ENCODE measurements around the gene ZNF366. TPM values are rescaled to one million over a fixed set of nuclear protein-coding genes. Genes with fewer than 3 reads are reported as not detected.

ZNF366 gene
- total RNA-seq, 1 donor from 2014 or later: 0.46 TPM

DNA sequence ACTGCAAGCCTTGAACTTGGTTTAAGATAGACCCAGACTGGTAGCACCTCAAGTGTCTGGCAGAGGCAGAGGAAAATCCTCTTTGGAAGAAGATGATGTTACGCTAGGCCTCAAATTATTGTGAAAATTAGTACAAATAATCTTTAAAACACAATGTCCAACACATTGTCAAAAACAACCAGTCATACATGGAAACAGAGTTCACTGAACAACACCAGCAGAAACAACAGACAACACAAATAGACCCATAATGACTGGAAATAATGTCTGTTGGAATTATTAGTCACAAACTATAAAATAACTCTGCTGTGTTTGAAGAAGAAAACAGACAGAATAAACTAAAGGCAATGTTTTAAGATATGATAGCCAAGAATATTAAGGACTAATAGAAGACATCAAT lies 15.4 kb upstream of the ZNF366 start:
- no peak for DNase-seq (ENCODE audit: low read depth, low spot score)

DNA sequence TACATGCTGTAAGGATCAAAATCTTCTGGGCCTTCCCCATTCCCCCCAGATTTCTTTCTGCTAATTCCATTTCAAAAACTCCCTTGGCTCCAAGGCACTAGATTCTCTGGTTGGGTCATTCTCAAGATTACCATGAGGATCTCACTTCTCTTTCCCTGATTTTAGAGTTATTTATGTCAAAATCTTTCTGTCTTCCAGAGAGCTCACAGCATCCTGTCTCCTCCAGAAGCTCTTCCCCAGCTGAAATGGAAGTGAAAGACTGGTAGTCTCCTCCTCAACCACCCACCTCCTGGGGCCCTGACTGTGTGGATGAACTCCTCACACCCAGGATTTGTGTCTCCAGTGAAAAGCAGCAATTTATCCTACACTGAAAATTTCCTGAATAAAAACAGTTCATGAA lies 11.9 kb upstream of the ZNF366 start:
- DNase-seq (ENCODE audit: low read depth, low spot score): no peak

GRCh38 chr5:72518001-72518683 lies 10.9 kb upstream of the ZNF366 start:
- no peak for DNase-seq (ENCODE audit: low read depth, low spot score)

- DNase-seq (ENCODE audit: low read depth, low spot score): no peak
Observed at GRCh38 chr5:72516916-72517315, 9.7 kb upstream of the ZNF366 start.

DNA sequence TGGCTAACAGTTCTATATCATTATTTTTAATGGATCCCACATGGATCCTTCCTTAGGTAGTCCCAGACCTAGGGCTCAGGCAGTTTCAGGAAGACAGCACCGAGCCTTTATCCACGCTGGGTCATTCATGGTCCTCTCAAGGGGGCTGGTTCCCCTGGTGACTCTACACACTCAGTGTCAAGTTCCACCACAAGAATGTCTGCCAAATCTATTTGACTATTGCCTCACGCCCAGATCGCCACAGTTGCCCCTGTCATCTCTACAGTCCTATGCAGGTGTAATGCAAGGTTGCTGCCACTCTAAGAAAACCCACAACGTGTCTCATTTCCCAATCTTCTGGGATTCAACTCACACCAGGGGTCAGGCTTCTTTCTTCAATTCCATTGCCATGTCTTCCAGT lies 8.0 kb upstream of the ZNF366 start:
- DNase-seq (ENCODE audit: low read depth, low spot score): no peak

GRCh38 chr5:72512593-72512860 lies 5.3 kb upstream of the ZNF366 start:
- no peak for DNase-seq (ENCODE audit: low read depth, low spot score)

- DNase-seq (ENCODE audit: low read depth, low spot score): no peak
Observed at GRCh38 chr5:72511774-72512592, 4.8 kb upstream of the ZNF366 start.

- no peak for DNase-seq (ENCODE audit: low read depth, low spot score)
Observed at GRCh38 chr5:72511366-72511765, 4.2 kb upstream of the ZNF366 start.

- no peak for DNase-seq (ENCODE audit: low read depth, low spot score)
Observed at GRCh38 chr5:72510610-72511181, 3.5 kb upstream of the ZNF366 start.

- no peak for DNase-seq (ENCODE audit: low read depth, low spot score)
Observed at GRCh38 chr5:72509401-72509800, 2.2 kb upstream of the ZNF366 start.

- DNase-seq (ENCODE audit: low read depth, low spot score): no peak
Observed at GRCh38 chr5:72508241-72509170, 1.3 kb upstream of the ZNF366 start.

DNA sequence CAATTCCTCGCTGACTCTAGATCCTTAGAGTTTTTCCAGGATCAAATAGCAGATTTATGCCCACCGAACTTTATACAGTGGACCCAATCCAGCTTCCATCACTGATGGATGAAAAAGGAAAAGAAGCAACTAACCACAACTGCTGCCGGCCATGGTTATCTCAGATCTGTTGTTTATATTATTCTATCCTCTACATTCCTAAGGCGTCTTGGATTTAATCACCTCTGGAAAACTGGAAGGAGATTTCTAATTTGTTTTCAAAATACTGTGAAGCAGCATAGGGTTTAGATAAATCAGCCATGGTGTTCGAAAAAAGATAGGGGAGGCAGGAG lies 663 bp upstream of the ZNF366 start:
- DNase-seq (ENCODE audit: low read depth, low spot score): no peak

GRCh38 chr5:72506158-72506549 lies 1.1 kb downstream of the ZNF366 start:
- no peak for DNase-seq (ENCODE audit: low read depth, low spot score)

DNA sequence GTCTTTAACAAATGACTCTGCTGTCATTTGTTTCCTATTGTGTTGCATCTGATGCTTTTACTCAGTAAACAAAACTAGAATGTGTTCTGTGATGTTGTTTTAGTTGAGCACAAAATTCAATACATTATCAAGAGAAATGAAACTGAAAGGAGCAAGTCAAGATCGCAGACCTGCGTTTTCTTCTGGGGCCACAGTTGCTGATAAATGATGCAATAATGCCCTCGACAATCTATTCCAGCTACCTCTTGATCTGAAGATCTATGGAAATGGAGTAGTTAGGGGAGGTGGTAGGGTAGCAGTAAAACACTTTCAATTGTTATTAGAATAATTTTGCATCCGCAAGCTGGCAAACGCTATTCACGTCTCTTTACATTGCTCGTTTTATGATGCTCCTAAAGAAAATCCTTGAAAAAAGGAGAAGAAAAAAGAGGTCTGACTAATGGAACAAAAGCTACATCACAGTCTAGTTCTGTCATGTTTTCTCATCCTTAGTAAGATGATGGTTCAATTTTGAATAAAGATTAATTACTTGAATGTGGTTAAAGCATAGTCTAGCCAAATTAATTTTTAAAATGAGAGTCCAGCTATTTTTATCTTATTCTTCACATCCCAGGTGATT lies 1.6 kb downstream of the ZNF366 start:
- no peak for DNase-seq (ENCODE audit: low read depth, low spot score)

GRCh38 chr5:72505016-72505415 lies 2.2 kb downstream of the ZNF366 start:
- no peak for DNase-seq (ENCODE audit: low read depth, low spot score)

DNA sequence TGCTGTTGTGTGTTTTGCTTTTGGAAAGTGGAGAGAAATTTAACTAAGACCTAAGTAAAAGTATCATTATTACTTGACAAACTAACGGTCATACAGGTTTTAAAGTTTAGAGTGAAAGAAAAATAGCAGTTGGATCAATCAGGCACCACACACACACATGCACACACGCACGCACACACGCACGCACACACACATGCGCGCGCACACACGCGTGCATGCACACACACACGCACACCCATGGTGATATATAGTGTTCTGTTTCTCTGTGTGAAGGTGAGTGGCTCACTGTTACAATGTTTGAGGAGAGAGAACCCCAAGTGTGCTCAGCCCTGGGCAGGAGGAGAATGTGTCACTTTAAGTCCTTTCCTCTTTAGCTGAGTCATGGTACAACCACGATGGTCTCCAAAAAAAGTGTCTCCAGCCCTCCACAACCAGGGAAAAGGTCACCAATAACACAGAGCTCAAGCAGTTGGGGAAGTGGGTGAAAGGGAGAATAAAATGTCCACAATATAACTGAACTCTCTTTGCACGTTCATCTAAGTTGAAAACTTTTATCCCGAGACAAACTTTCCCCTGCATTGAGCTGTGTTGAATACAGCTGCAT lies 3.2 kb downstream of the ZNF366 start:
- no peak for DNase-seq (ENCODE audit: low read depth, low spot score)

- DNase-seq (ENCODE audit: low read depth, low spot score): no peak
Observed at GRCh38 chr5:72501488-72501887, 5.7 kb downstream of the ZNF366 start.

GRCh38 chr5:72499730-72500129 lies 7.5 kb downstream of the ZNF366 start:
- no peak for DNase-seq (ENCODE audit: low read depth, low spot score)

DNA sequence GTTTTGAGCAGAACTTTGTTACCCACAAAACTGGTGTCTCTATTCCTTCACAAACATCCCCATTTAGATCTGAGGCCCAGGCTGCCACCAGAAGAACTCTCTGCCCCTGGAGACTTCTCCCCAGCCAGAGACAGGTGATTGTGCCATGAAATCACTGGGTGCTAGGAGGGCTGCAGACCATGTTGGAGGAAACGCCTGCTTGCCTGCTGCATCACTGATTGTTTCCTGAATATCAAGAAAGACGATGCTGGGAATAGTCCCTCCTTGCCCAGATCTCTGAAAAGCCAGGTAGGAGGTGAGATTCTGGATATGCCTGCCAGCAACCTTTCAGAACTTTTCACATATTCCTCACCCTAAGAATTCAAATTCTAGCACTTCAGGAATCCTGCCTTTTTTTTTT lies 8.1 kb downstream of the ZNF366 start:
- no peak for DNase-seq (ENCODE audit: low read depth, low spot score)

DNA sequence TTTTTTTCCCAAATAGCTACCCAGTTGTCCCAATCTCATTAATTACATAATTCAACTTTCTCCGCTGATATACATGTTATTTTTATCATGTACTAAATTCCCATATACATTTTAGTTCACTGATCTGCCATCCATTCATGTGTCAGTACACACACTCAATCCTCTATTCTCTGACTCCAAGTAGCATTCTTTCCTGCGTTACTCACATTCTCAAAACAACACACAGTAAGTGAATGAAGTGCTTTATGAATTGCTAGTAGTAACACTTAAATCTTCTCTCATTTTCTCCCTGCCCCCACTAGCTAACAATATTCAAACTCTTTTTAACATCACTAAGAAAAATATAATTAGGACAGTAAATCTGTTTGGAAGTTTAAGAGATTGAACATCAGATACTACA lies 8.9 kb downstream of the ZNF366 start:
- no peak for DNase-seq (ENCODE audit: low read depth, low spot score)

- DNase-seq (ENCODE audit: low read depth, low spot score): no peak
Observed at GRCh38 chr5:72497823-72498222, 9.4 kb downstream of the ZNF366 start.

Measured in pulmonary artery endothelial cell (primary cell).